ENCODE measurements around the gene TPP1. TPM values are rescaled to one million over a fixed set of nuclear protein-coding genes. Genes with fewer than 3 reads are reported as not detected.

Gene TPP1
- polyA plus RNA-seq, 1 experiment: 77.6 TPM

DNA sequence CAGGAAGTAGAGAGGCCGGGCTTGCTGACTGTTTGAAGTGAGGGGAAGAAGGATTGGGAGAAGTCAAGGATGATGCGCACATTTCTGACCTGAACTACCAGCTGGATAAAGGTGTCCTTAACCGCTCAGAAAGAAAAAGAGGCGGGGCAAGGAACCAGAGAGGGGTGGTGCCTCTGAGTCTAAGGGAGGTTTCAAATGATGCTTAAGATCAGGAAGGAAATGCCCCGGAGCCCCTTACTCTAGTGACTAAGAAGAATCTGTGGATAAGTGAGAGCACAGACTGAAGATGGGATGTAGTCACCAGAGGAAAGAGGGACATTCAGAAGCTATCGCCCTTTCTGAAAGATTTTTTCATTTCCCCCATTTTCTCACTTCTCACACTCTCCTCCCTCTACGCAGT lies 23.7 kb upstream of the TPP1 start:
- TF ChIP-seq, protein P1, sequence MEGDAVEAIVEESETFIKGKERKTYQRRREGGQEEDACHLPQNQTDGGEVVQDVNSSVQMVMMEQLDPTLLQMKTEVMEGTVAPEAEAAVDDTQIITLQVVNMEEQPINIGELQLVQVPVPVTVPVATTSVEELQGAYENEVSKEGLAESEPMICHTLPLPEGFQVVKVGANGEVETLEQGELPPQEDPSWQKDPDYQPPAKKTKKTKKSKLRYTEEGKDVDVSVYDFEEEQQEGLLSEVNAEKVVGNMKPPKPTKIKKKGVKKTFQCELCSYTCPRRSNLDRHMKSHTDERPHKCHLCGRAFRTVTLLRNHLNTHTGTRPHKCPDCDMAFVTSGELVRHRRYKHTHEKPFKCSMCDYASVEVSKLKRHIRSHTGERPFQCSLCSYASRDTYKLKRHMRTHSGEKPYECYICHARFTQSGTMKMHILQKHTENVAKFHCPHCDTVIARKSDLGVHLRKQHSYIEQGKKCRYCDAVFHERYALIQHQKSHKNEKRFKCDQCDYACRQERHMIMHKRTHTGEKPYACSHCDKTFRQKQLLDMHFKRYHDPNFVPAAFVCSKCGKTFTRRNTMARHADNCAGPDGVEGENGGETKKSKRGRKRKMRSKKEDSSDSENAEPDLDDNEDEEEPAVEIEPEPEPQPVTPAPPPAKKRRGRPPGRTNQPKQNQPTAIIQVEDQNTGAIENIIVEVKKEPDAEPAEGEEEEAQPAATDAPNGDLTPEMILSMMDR (IDR thresholded peaks at IDR 0.05; ENCODE audit: insufficient read depth, low read depth, low read length): no peak
- Histone ChIP-seq H3K36me3 (ENCODE audit: control insufficient read depth, insufficient read depth, low read length) (peaks cover 2% of the 10 kb centered on the region; the same call in 1 of the 2 replicates), H3K27me3 (ENCODE audit: control insufficient read depth, insufficient read depth, low read length) (no peaks in the 10 kb centered on the region), H3K4me3 (ENCODE audit: low read depth, low read length) (no peak overlapping the region)
- ChIA-PET CTCF (interaction anchor here (0.7 kb wide), 1 partner anchor 40 kb away, joined by 3 read pairs; the partner anchor contains the start of gene MRPL17), POLR2A (no interaction called here)
- no peak for DNase-seq (ENCODE audit: low read depth)

DNA sequence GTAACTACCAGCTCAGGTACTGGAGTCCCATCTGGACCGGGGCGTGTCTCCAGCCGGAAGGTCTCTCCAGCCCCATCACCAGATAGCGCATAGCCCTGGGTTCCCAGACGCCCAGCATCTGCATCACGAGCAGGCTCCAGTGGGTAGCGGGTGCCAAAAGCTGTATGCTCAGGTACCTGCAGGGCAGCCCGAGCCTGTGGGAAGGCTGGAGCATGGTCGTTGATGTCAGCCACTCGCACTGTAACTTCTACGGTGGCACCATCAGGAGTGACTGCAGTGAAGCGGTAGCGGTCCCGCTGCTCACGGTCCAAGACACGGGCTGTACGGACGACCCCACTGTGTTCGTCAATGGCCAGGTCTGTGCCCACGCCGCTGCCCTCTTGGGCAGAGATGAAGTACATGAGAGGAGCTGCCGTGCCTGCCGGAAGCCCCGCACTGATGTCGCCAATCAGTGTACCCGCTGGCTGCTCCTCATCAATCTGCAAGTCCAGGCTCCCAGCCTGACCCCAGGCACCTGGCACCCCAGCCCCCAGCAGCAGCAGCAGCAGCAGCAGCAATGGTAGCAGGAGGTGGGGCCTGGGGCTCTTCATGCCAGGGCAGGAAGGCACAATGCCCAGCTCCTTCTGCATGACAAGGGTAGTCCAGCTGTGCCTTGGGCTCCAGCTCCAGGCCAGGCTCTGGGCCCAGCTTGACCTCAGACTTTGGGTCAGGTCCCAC lies 21.9 kb upstream of the TPP1 start:
- ChIA-PET CTCF (no interaction called here), POLR2A (no interaction called here)
- H3K4me3 ChIP-seq (ENCODE audit: low read depth, low read length): no peak overlapping the region
- TF ChIP-seq, protein P1 (IDR thresholded peaks at IDR 0.05; ENCODE audit: insufficient read depth, low read depth, low read length): no peak
- peaks cover 2% of the 10 kb centered on the region; the same call in 1 of the 2 replicates for H3K36me3 ChIP-seq (ENCODE audit: control insufficient read depth, insufficient read depth, low read length)
- no peak for DNase-seq (ENCODE audit: low read depth)
- H3K27me3 ChIP-seq (ENCODE audit: control insufficient read depth, insufficient read depth, low read length): no peaks in the 10 kb centered on the region

DNA sequence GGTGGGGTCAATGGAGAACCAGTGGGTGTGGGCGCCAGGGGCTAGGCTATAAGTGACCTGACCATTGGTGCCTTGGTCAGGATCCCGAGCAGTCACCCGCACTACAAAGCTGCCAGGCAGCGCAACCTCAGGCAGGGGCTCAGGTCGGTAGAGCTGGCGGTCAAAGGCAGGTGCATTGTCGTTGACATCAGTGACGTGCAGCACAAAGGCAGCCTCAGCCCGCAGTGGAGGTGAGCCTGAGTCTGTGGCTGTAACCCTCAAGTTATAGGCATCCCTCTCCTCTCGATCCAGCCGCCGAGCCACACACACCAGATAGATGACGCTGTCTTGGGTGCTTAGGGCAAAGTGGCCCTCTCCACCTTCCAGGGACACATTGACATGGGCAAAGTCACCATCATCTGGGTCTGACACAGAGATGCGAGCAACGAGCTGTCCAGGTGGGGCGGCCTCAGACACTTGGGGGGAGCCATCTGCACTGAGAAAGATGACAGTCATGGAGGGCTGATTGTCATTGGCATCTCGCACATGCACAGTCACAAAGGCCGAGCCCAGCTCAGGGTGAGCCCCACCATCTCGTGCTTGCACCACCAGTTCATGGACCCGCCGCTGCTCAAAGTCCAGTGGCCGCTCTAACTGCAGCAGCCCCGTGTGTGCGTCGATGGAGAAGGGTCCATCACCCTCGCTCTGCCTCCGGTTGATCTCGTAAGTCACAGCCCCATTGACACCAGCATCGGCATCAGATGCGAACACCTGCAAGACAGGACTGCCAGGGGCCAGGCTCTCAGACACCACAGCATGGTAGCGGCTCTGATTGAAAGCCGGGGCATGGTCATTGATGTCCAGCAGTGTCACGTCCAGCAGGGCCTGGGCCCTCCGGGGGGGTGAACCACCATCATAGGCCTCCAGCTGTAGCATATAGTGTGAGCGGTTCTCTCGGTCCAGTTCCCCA lies 21.1 kb upstream of the TPP1 start:
- TF ChIP-seq, protein P1 (IDR thresholded peaks at IDR 0.05; ENCODE audit: insufficient read depth, low read depth, low read length): no peak
- no peak for DNase-seq (ENCODE audit: low read depth)
- H3K4me3 ChIP-seq (ENCODE audit: low read depth, low read length): no peak overlapping the region
- POLR2A ChIA-PET: no interaction called here
- CTCF ChIA-PET: no interaction called here
- peaks cover 2% of the 10 kb centered on the region; the same call in 1 of the 2 replicates for H3K36me3 ChIP-seq (ENCODE audit: control insufficient read depth, insufficient read depth, low read length)
- H3K27me3 ChIP-seq (ENCODE audit: control insufficient read depth, insufficient read depth, low read length): no peaks in the 10 kb centered on the region

DNA sequence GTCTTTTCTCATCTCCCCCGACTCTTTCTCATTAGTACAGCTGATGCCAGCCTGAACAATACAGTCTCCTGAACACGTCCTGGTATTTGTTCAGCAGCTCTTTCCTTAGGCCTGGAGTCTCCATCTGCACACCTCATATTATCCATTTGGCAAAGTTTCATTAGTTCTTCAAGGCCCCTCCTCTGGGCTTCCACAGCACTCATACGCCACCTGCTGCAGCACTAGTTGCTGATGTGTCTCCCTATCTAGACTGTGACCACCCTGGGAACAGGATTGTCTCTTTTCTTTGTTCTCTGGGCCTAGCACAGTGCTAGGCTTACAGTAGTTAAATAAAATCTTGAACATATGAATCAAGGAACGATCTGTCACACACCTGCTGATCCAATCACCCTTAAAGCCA lies 19.2 kb upstream of the TPP1 start:
- Histone ChIP-seq H3K4me3 (ENCODE audit: low read depth, low read length) (no peak overlapping the region), H3K36me3 (ENCODE audit: control insufficient read depth, insufficient read depth, low read length) (peaks cover 2% of the 10 kb centered on the region; the same call in 1 of the 2 replicates), H3K27me3 (ENCODE audit: control insufficient read depth, insufficient read depth, low read length) (no peaks in the 10 kb centered on the region)
- no peak for DNase-seq (ENCODE audit: low read depth)
- POLR2A ChIA-PET: interaction anchor here (0.6 kb wide), 1 partner anchor 20 kb away, joined by 4 read pairs; no protein-coding TSS in a partner anchor
- TF ChIP-seq, protein P1 (IDR thresholded peaks at IDR 0.05; ENCODE audit: insufficient read depth, low read depth, low read length): no peak
- CTCF ChIA-PET: interaction anchor here (0.6 to 1.3 kb wide), 3 partner anchors 33 to 133 kb away, joined by 3 to 4 read pairs (median 3); partner anchors contain the start of gene MRPL17

DNA sequence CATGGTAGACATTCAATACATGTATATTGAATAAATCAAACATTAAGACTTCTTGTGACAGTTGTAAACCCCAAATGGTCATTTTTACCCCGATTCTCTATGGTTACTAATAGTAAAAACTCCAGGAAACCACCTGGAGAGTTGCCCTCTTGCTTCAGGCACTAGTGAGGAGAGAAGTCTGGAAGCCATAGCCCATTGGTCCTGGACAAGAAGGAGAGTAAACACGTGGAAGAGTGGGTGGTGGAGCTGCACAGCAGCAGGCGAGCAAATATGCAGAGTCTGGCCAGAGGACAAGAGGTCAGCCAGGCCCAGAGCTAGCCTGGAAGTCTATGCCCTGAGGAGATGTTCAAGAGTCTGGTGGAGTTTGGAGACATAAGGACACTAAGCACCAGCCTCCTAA lies 18.6 kb upstream of the TPP1 start:
- ChIA-PET POLR2A (no interaction called here), CTCF (interaction anchor here (0.6 to 1.4 kb wide), 2 partner anchors 8 to 45 kb away, joined by 4 read pairs; partner anchors contain the start of gene MRPL17)
- TF ChIP-seq, protein P1 (IDR thresholded peaks at IDR 0.05; ENCODE audit: insufficient read depth, low read depth, low read length): no peak
- Histone ChIP-seq H3K27me3 (ENCODE audit: control insufficient read depth, insufficient read depth, low read length) (no peaks in the 10 kb centered on the region), H3K36me3 (ENCODE audit: control insufficient read depth, insufficient read depth, low read length) (peaks cover 2% of the 10 kb centered on the region; the same call in 1 of the 2 replicates), H3K4me3 (ENCODE audit: low read depth, low read length) (no peak overlapping the region)
- DNase-seq (ENCODE audit: low read depth): peak; percentile 94
